ENCODE data around the gene PITX3. TPM values are rescaled to one million over a fixed set of nuclear protein-coding genes. Genes with fewer than 3 reads are reported as not detected.

Gene PITX3
- total and polyA plus RNA-seq, 7 donors: 2.0 to 9.7 (median 7.6) TPM

DNA sequence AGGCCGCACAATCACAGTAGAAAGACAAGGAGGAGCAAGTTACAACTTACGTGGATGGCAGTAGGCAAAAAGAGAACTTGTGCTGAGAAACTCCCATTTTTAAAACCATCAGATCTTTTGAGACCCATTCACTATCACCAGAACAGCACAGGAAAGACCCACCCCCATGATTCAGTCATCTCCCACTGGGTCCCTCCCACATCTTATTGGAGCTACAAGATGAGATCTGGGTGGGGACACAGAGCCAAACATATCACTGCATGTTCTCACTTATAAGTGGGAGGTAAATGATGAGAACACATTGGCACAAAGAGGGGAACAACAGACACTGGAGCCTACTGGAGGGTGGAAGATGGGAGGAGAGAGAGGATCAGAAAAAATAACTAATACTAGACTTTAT lies 56.7 kb downstream of the PITX3 start:
- Histone ChIP-seq H3K27me3 (ENCODE audit: insufficient read depth in 3 of 3, low read length in 2 of 3) (no peaks in the 10 kb centered on the region), H3K4me3 (no peak overlapping the region), H3K9me3 (no peaks in the 10 kb centered on the region), H3K4me1 (no peaks in the 10 kb centered on the region), H3K36me3 (ENCODE audit: insufficient read depth in 1 of 2, low read depth in 1 of 2) (no peaks in the 10 kb centered on the region), H3K27ac (no peak overlapping the region)
- DNase-seq (no peak), ATAC-seq (no peak)
- WGBS, 3 donors: 87 to 90% (median 89%) methylated on average over 2 of the region's 2 CpGs
- no peak for TF ChIP-seq CTCF (IDR thresholded peaks at IDR 0.05)
- intact Hi-C loops (cut with DNase I): no loop called here

Other genes with a start within 250 kb of the PITX3 start
- 10 to 100 TPM; 14.1 to 22.9 (median 18.4) TPM for gene ARMH3, start 185.3 kb downstream of the PITX3 start, total RNA-seq
- 10 to 100 TPM; 26.0 to 38.7 (median 30.2) TPM for gene ARMH3, start 185.3 kb downstream of the PITX3 start, polyA plus RNA-seq
- gene HPS6, start 176.2 kb downstream of the PITX3 start, total RNA-seq: 10 to 100 TPM in 2 of 4 donors, 1 to 10 TPM in 2; 8.8 to 13.2 (median 10.1) TPM
- 10 to 100 TPM in 1 of 3 donors, 1 to 10 TPM in 2; 7.3 to 12.5 (median 9.8) TPM for gene HPS6, start 176.2 kb downstream of the PITX3 start, polyA plus RNA-seq
- gene LDB1, start 121.1 kb downstream of the PITX3 start, total RNA-seq: 10 to 100 TPM; 22.0 to 29.8 (median 26.8) TPM
- gene LDB1, start 121.1 kb downstream of the PITX3 start, polyA plus RNA-seq: 10 to 100 TPM; 13.9 to 24.9 (median 14.6) TPM
- 10 to 100 TPM; 14.9 to 57.5 (median 32.1) TPM for gene PPRC1, start 108.5 kb downstream of the PITX3 start, total RNA-seq
- 10 to 100 TPM; 14.7 to 32.2 (median 15.5) TPM for gene PPRC1, start 108.5 kb downstream of the PITX3 start, polyA plus RNA-seq
- gene NOLC1, start 89.1 kb downstream of the PITX3 start, total RNA-seq: 10 to 100 TPM; 38.7 to 86.1 (median 64.4) TPM
- gene NOLC1, start 89.1 kb downstream of the PITX3 start, polyA plus RNA-seq: 10 to 100 TPM; 25.8 to 77.5 (median 54.1) TPM
- gene ELOVL3, start 15.2 kb downstream of the PITX3 start, total RNA-seq: under 1 TPM in 3 of 4 donors, not detected in 1; 0.25 to 0.54 (median 0.26) TPM
- under 1 TPM; 0.17 to 0.32 (median 0.26) TPM for gene ELOVL3, start 15.2 kb downstream of the PITX3 start, polyA plus RNA-seq
- gene GBF1, start 4.0 kb upstream of the PITX3 start, total RNA-seq: 10 to 100 TPM; 40.8 to 47.1 (median 44.2) TPM
- gene GBF1, start 4.0 kb upstream of the PITX3 start, polyA plus RNA-seq: 10 to 100 TPM; 14.1 to 32.0 (median 15.8) TPM
- gene NFKB2, start 154.2 kb upstream of the PITX3 start, total RNA-seq: 10 to 100 TPM; 11.3 to 86.0 (median 12.7) TPM
- 10 to 100 TPM in 2 of 3 donors, 1 to 10 TPM in 1; 8.3 to 13.2 (median 10.9) TPM for gene NFKB2, start 154.2 kb upstream of the PITX3 start, polyA plus RNA-seq
- gene PSD, start 177.3 kb upstream of the PITX3 start, total RNA-seq: 1 to 10 TPM in 1 of 4 donors, under 1 TPM in 3; 0.15 to 1.7 (median 0.51) TPM
- 1 to 10 TPM in 1 of 3 donors, under 1 TPM in 1, not detected in 1; 0.25 to 1.0 TPM for gene PSD, start 177.3 kb upstream of the PITX3 start, polyA plus RNA-seq
- gene FBXL15, start 179.3 kb upstream of the PITX3 start, total RNA-seq: 10 to 100 TPM in 2 of 4 donors, 1 to 10 TPM in 2; 7.9 to 13.3 (median 9.5) TPM
- gene FBXL15, start 179.3 kb upstream of the PITX3 start, polyA plus RNA-seq: 10 to 100 TPM; 10.8 to 14.8 (median 13.0) TPM
- 10 to 100 TPM; 53.3 to 81.9 (median 73.3) TPM for gene CUEDC2, start 191.1 kb upstream of the PITX3 start, total RNA-seq
- 100 to 1,000 TPM in 1 of 3 donors, 10 to 100 TPM in 2; 56.3 to 103 (median 77.2) TPM for gene CUEDC2, start 191.1 kb upstream of the PITX3 start, polyA plus RNA-seq
- gene C10orf95, start 210.0 kb upstream of the PITX3 start, total RNA-seq: not detected
- under 1 TPM in 1 of 3 donors, not detected in 2; 0.01 TPM for gene C10orf95, start 210.0 kb upstream of the PITX3 start, polyA plus RNA-seq